CD4-positive, alpha-beta T cell (primary cell): Measurements from ENCODE around the gene VPREB1. TPM values are rescaled to one million over a fixed set of nuclear protein-coding genes. Genes with fewer than 3 reads are reported as not detected.

ENCODE experiments used
- ATAC-seq: fragments of 200-7000 bp; cut with Tn5 transposase; one replicate; pipeline ENCODE4 v1.10.0; 2022; ENCODE audit warnings: mild to moderate bottlenecking; ENCODE audit not compliant: poor library complexity
- CTCF ChIA-PET: fragments of 350-600 bp; sonication (Branson Sonifier 250); formaldehyde crosslinking; loops from one replicate; lab custom pipeline; 2021; ENCODE audit warnings: antibody characterized with exemption, inconsistent platforms; lab: Charles Lee
- POLR2A ChIA-PET: fragments of 350-600 bp; sonication (Branson Sonifier 250); formaldehyde crosslinking; loops from one replicate; lab custom pipeline; 2021; ENCODE audit warnings: antibody characterized with exemption, inconsistent platforms; lab: Charles Lee
- DNase-seq, 14 experiments: peaks; one replicate each; pipeline ENCODE4 v3.0.0-alpha.2; 2013 to 2020; ENCODE audit warnings: mixed read lengths in 2 of 14
- H3K27ac ChIP-seq, 2 donors: one replicate each; pipeline versions ENCODE4 v1.5.1 to v1.7.0; 2013; ENCODE audit warnings: low read length in 2 of 2, low read depth in 1 of 2, mild to moderate bottlenecking in 1 of 2
- H3K27me3 ChIP-seq, 2 experiments: 1 replicate in 1 of 2; 2 replicates in 1 of 2; pipeline versions ENCODE4 v1.6.1 to v1.7.0; 2013; ENCODE audit warnings: low read length in 2 of 2, control low read depth in 1 of 2, mild to moderate bottlenecking in 1 of 2, moderate library complexity in 1 of 2; ENCODE audit not compliant: insufficient read depth in 2 of 2, control insufficient read depth in 1 of 2
- H3K36me3 ChIP-seq: one replicate; pipeline ENCODE4 v1.6.1; 2013; ENCODE audit warnings: low read length, control low read depth; ENCODE audit not compliant: insufficient read depth
- H3K4me1 ChIP-seq: one replicate; pipeline ENCODE4 v1.6.1; 2013; ENCODE audit warnings: low read length, control low read depth; ENCODE audit not compliant: insufficient read depth
- H3K4me3 ChIP-seq: one replicate; pipeline ENCODE4 v1.5.1; 2013; ENCODE audit warnings: mild to moderate bottlenecking, low read length, moderate library complexity
- H3K9me3 ChIP-seq, 2 experiments: 1 replicate in 1 of 2; 2 replicates in 1 of 2; pipeline versions ENCODE4 v1.6.1 to v1.7.0; 2013; ENCODE audit warnings: low read length in 2 of 2, mild to moderate bottlenecking in 2 of 2, control low read depth in 1 of 2, moderate library complexity in 1 of 2; ENCODE audit not compliant: control insufficient read depth in 1 of 2, insufficient read depth in 1 of 2
- H3K27ac Mint-ChIP-seq: one replicate; pipeline ENCODE4 v1.8.0; 2020; ENCODE audit warnings: mixed read lengths
- H3K27me3 Mint-ChIP-seq: one replicate; pipeline ENCODE4 v1.8.0; 2021; ENCODE audit warnings: mixed read lengths
- H3K36me3 Mint-ChIP-seq: one replicate; pipeline ENCODE4 v1.8.0; 2021; ENCODE audit warnings: low read depth, mixed read lengths
- H3K4me1 Mint-ChIP-seq: one replicate; pipeline ENCODE4 v1.8.0; 2021; ENCODE audit warnings: low read depth, mixed read lengths
- H3K4me3 Mint-ChIP-seq: one replicate; pipeline ENCODE4 v1.8.0; 2020; ENCODE audit warnings: mild to moderate bottlenecking, mixed read lengths
- H3K9me3 Mint-ChIP-seq: one replicate; pipeline ENCODE4 v1.8.0; 2020; ENCODE audit warnings: mixed read lengths
- intact Hi-C, 2 experiments: fragments of 100-400 bp; cut with DNase I in 1 of 2; cut with micrococcal nuclease in 1 of 2; formaldehyde crosslinking; loops; one replicate each; pipeline versions ENCODE4 v1.15.1 to v1.9.0; 2023 to 2025; cut with DNase I, micrococcal nuclease
- total RNA-seq, 174 experiments: library from RNA in 2 of 174; stranded (reverse) in 2 of 174; gene quantifications; one replicate each; pipeline ENCODE4 v1.2.3 and lab custom pipeline; 2021 to 2026
- TF ChIP-seq, protein P1 (sequence below): fragments of 200-600 bp; IDR thresholded peaks from one replicate; pipeline ENCODE4 v1.8.0; 2022; ENCODE audit warnings: antibody characterized with exemption, mild to moderate bottlenecking

Gene VPREB1
- total RNA-seq, 2 experiments from 2014 or later: not detected

DNA sequence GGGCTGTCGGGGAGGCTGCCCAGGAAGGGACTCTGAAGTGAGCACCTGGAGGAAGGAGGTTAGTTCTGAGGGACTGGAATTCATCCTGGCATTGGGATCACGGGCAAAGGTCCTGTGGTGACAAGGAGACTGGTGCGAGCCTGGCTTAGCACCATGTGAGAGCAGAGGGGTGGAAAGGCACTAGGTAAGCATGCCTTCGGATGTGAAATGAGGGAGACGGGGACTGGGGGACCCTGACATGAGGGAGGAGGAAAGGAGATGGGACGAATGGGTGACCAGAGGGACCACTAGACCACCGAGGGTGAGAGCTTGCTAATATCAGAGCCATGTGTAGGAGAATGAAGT lies 3.1 kb upstream of the VPREB1 start:
- DNase-seq (no peak), ATAC-seq (no peak)
- H3K4me1 Mint-ChIP-seq: no peaks in the 10 kb centered on the region
- peaks cover 22% of the 10 kb centered on the region for H3K27me3 Mint-ChIP-seq
- Histone ChIP-seq H3K27me3 (peaks cover 0 to 3% of the 10 kb centered on the region in 2 experiments), H3K27ac (no peak overlapping the region), H3K36me3 (no peaks in the 10 kb centered on the region), H3K9me3 (no peaks in the 10 kb centered on the region), H3K4me1 (no peaks in the 10 kb centered on the region), H3K4me3 (no peak overlapping the region)
- POLR2A ChIA-PET: no interaction called here
- intact Hi-C loops: no loop called here
- CTCF ChIA-PET: no interaction called here
- TF ChIP-seq, protein P1, sequence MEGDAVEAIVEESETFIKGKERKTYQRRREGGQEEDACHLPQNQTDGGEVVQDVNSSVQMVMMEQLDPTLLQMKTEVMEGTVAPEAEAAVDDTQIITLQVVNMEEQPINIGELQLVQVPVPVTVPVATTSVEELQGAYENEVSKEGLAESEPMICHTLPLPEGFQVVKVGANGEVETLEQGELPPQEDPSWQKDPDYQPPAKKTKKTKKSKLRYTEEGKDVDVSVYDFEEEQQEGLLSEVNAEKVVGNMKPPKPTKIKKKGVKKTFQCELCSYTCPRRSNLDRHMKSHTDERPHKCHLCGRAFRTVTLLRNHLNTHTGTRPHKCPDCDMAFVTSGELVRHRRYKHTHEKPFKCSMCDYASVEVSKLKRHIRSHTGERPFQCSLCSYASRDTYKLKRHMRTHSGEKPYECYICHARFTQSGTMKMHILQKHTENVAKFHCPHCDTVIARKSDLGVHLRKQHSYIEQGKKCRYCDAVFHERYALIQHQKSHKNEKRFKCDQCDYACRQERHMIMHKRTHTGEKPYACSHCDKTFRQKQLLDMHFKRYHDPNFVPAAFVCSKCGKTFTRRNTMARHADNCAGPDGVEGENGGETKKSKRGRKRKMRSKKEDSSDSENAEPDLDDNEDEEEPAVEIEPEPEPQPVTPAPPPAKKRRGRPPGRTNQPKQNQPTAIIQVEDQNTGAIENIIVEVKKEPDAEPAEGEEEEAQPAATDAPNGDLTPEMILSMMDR: no peak
- no peak overlapping the region for H3K4me3 Mint-ChIP-seq
- H3K27ac Mint-ChIP-seq: no peak overlapping the region
- no peaks in the 10 kb centered on the region for H3K36me3 Mint-ChIP-seq
- no peaks in the 10 kb centered on the region for H3K9me3 Mint-ChIP-seq

DNA sequence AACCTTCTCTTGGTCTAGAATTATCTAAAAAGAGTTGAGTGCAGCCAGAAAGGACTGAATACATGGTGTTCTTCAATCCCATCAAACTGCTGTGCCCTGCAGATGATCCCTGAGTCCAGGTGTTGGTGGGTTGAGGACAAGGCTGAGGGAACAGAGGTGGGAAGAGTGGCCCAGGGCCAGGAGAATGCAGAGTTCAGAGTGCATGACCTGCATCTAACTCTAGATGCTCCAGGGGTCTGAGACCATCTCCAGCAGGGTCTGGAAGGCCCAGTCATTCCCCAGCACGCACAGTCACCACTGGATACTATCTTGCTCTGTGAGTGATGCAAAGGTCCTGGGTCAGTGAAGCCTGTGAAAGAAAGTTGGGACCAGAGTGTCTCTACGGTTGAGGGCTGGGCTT lies 2.1 kb upstream of the VPREB1 start:
- Mint-ChIP-seq H3K9me3 (no peaks in the 10 kb centered on the region), H3K36me3 (no peaks in the 10 kb centered on the region), H3K27me3 (peaks cover 22% of the 10 kb centered on the region), H3K4me1 (peaks cover 2% of the 10 kb centered on the region), H3K27ac (no peak overlapping the region), H3K4me3 (no peak overlapping the region)
- no peak overlapping the region for H3K4me3 ChIP-seq
- ATAC-seq: no peak
- TF ChIP-seq, protein P1: no peak
- no peaks in the 10 kb centered on the region for H3K36me3 ChIP-seq
- intact Hi-C loops: no loop called here
- no peaks in the 10 kb centered on the region for H3K9me3 ChIP-seq
- H3K27ac ChIP-seq: no peak overlapping the region
- peaks cover 0 to 3% of the 10 kb centered on the region in 2 experiments for H3K27me3 ChIP-seq
- no peaks in the 10 kb centered on the region for H3K4me1 ChIP-seq
- ChIA-PET POLR2A (no interaction called here), CTCF (interaction anchor here (1.6 kb wide), 1 partner anchor 41 kb away, joined by 3 read pairs; no protein-coding TSS in a partner anchor)
- no peak for DNase-seq

DNA sequence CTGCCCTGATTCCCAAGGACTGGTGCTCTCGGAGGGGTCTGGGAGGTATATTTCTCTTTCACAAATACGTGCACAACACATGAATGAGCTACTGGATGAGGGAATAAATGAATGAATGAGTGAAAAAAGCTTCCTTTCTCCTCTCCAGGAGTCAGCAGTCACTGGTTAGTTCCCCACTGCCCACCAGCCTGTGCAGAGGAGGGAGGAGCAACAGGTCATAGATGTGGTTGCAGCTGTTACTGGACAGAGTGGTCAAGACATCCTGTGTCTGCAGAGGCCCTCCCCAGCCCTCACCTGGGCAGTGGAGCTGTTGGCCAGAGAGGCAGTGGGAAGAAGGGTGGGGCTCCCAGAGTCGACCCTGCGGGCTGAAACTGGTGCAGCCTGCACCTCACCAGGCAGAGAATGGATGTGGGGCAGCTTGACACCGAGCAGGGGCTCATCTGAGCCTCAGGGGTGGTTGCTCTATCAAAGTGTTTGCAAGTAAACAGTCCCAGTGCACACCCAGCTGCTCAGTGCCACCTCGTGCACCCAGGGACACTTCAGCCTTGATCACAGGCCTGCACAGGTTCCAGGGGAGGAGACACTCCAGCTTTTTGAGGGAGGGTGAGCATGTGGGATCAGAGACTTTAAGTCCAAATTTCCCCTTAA lies 1.4 kb upstream of the VPREB1 start:
- intact Hi-C loops: no loop called here
- ATAC-seq: no peak
- Histone ChIP-seq H3K36me3 (no peaks in the 10 kb centered on the region), H3K9me3 (no peaks in the 10 kb centered on the region), H3K27ac (no peak overlapping the region), H3K27me3 (peaks cover 0 to 3% of the 10 kb centered on the region in 2 experiments), H3K4me3 (no peak overlapping the region), H3K4me1 (no peaks in the 10 kb centered on the region)
- DNase-seq: no peak
- peaks cover 6% of the 10 kb centered on the region for H3K4me1 Mint-ChIP-seq
- no peak overlapping the region for H3K27ac Mint-ChIP-seq
- peaks cover 22% of the 10 kb centered on the region for H3K27me3 Mint-ChIP-seq
- H3K36me3 Mint-ChIP-seq: no peaks in the 10 kb centered on the region
- TF ChIP-seq, protein P1: no peak
- H3K4me3 Mint-ChIP-seq: no peak overlapping the region
- POLR2A ChIA-PET: no interaction called here
- CTCF ChIA-PET: interaction anchor here (1.6 kb wide), 1 partner anchor 42 kb away, joined by 3 read pairs; no protein-coding TSS in a partner anchor
- no peaks in the 10 kb centered on the region for H3K9me3 Mint-ChIP-seq
